ENCODE results near the gene BRS3. TPM values are rescaled to one million over a fixed set of nuclear protein-coding genes. Genes with fewer than 3 reads are reported as not detected.

Gene BRS3
- total and polyA plus RNA-seq, 10 of the 15 experiments (the other 5 are each of a cell fraction or from before 2014, with no cell fraction given), result not detected

- TF ChIP-seq RELA (IDR thresholded peaks at IDR 0.05; ENCODE audit: borderline replicate concordance, partially characterized antibody), result no peak
- TF ChIP-seq IKZF1 (conservative IDR thresholded peaks at IDR 0.05), result no peak
- TF ChIP-seq ATF2 (IDR thresholded peaks at IDR 0.05; ENCODE audit: low read length), result no peak
- TF ChIP-seq RBBP5 (conservative IDR thresholded peaks at IDR 0.05), result no peak
- TF ChIP-seq ZNF687 (IDR thresholded peaks at IDR 0.05), result 0 out of 2 replicates have a peak, but pooled peaks have one; percentile 14
- TF ChIP-seq RUNX3 (IDR thresholded peaks at IDR 0.05; ENCODE audit: low read length), result no peak
- TF ChIP-seq REST (IDR thresholded peaks at IDR 0.05; ENCODE audit: low read depth, low read length), result no peak
- TF ChIP-seq GABPA (IDR thresholded peaks at IDR 0.05; ENCODE audit: low read depth), result no peak
- TF ChIP-seq USF2 (IDR thresholded peaks at IDR 0.05; ENCODE audit: borderline replicate concordance, low read depth, low read length), result no peak
- no peak for TF ChIP-seq BACH1 (IDR thresholded peaks at IDR 0.05; ENCODE audit: borderline replicate concordance)
- TF ChIP-seq IRF3 (IDR thresholded peaks at IDR 0.05), result no peak
- TF ChIP-seq NKRF (conservative IDR thresholded peaks at IDR 0.05), result 0 out of 2 replicates have a peak, but pooled peaks have one; percentile 28
- 0 out of 2 replicates have a peak, but pooled peaks have one; percentile 61 for TF ChIP-seq POLR2AphosphoS5 (IDR thresholded peaks at IDR 0.05; ENCODE audit: low read length)
- no peak for TF ChIP-seq LARP7 (IDR thresholded peaks at IDR 0.05)
- no peak for TF ChIP-seq EED (IDR thresholded peaks at IDR 0.05; ENCODE audit: low read depth)
- TF ChIP-seq KLF5 (IDR thresholded peaks at IDR 0.05; ENCODE audit: partially characterized antibody), result no peak
Observed at GRCh38 chrX:136496186-136496763, 8.5 kb downstream of the BRS3 start (continued).

All from GM12878 (cell line).